Measurements from ENCODE around the gene PATJ. TPM values are rescaled to one million over a fixed set of nuclear protein-coding genes. Genes with fewer than 3 reads are reported as not detected.
"Not testable (repeated sequence)": the region's sequence is repeated elsewhere in the genome, so short reads cannot be mapped to it uniquely, and the experiment has no call there.

PATJ gene
- total RNA-seq, 1 donor from 2014 or later = 71.2 TPM

- intact Hi-C loops (cut with DNase I) = no loop called here
- DNase-seq (ENCODE audit: low spot score) = no peak
Observed at GRCh38 chr1:61872206-61872605, 129.9 kb downstream of the PATJ start.

GRCh38 chr1:61873581-61873980 lies 131.3 kb downstream of the PATJ start:
- DNase-seq (ENCODE audit: low spot score) = no peak
- intact Hi-C loops (cut with DNase I) = no loop called here

GRCh38 chr1:61873994-61874393 lies 131.7 kb downstream of the PATJ start:
- intact Hi-C loops (cut with DNase I) = no loop called here
- no peak for DNase-seq (ENCODE audit: low spot score)

- intact Hi-C loops (cut with DNase I) = no loop called here
Observed at GRCh38 chr1:61875198-61875597, 132.9 kb downstream of the PATJ start.

GRCh38 chr1:61879887-61880474 lies 137.7 kb downstream of the PATJ start:
- intact Hi-C loops (cut with DNase I); DNase-seq (ENCODE audit: low spot score): not testable (repeated sequence)

More at GRCh38 chr1:61875198-61875597, 132.9 kb downstream of the PATJ start:
- no peak for DNase-seq (ENCODE audit: low spot score)

GRCh38 chr1:61887076-61887867 lies 145.0 kb downstream of the PATJ start:
- intact Hi-C loops (cut with DNase I) = loop anchor here (5.0 kb wide), 1 partner anchor 180 kb away; no protein-coding TSS in a partner anchor
- DNase-seq (ENCODE audit: low spot score) = no peak

- intact Hi-C loops (cut with DNase I) = loop anchor here (5.0 kb wide), 1 partner anchor 179 kb away; no protein-coding TSS in a partner anchor
- DNase-seq (ENCODE audit: low spot score) = no peak
Observed at GRCh38 chr1:61887931-61888564, 145.8 kb downstream of the PATJ start.

- DNase-seq (ENCODE audit: low spot score) = no peak
- intact Hi-C loops (cut with DNase I) = loop anchor here (5.0 kb wide), 1 partner anchor 178 kb away; no protein-coding TSS in a partner anchor
Observed at GRCh38 chr1:61888808-61889207, 146.5 kb downstream of the PATJ start.

- DNase-seq (ENCODE audit: low spot score); intact Hi-C loops (cut with DNase I): not testable (repeated sequence)
Observed at GRCh38 chr1:61890435-61890834, 148.2 kb downstream of the PATJ start.

GRCh38 chr1:61892977-61893376 lies 150.7 kb downstream of the PATJ start:
- intact Hi-C loops (cut with DNase I) = no loop called here
- DNase-seq (ENCODE audit: low spot score) = no peak

GRCh38 chr1:61894296-61894695 lies 152.0 kb downstream of the PATJ start:
- intact Hi-C loops (cut with DNase I); DNase-seq (ENCODE audit: low spot score): not testable (repeated sequence)

GRCh38 chr1:61895175-61895574 lies 152.9 kb downstream of the PATJ start:
- DNase-seq (ENCODE audit: low spot score) = no peak
- intact Hi-C loops (cut with DNase I) = no loop called here

- no peak for DNase-seq (ENCODE audit: low spot score)
- intact Hi-C loops (cut with DNase I) = no loop called here
Observed at GRCh38 chr1:61898658-61899057, 156.4 kb downstream of the PATJ start.

GRCh38 chr1:61904354-61904753 lies 162.1 kb downstream of the PATJ start:
- intact Hi-C loops (cut with DNase I) = no loop called here
- DNase-seq (ENCODE audit: low spot score) = no peak

- intact Hi-C loops (cut with DNase I) = no loop called here
- DNase-seq (ENCODE audit: low spot score) = no peak
Observed at GRCh38 chr1:61907102-61907501, 164.8 kb downstream of the PATJ start.

GRCh38 chr1:61910035-61910434 lies 167.8 kb downstream of the PATJ start:
- intact Hi-C loops (cut with DNase I) = no loop called here
- no peak for DNase-seq (ENCODE audit: low spot score)

GRCh38 chr1:61914823-61915482 lies 172.7 kb downstream of the PATJ start:
- intact Hi-C loops (cut with DNase I) = no loop called here
- DNase-seq (ENCODE audit: low spot score) = no peak

- no peak for DNase-seq (ENCODE audit: low spot score)
- intact Hi-C loops (cut with DNase I) = no loop called here
Observed at GRCh38 chr1:61921435-61921834, 179.2 kb downstream of the PATJ start.

GRCh38 chr1:61922950-61923480 lies 180.7 kb downstream of the PATJ start:
- intact Hi-C loops (cut with DNase I) = no loop called here
- no peak for DNase-seq (ENCODE audit: low spot score)
